Keratinocyte (primary cell): ENCODE measurements around the gene CD244. TPM values are rescaled to one million over a fixed set of nuclear protein-coding genes. Genes with fewer than 3 reads are reported as not detected.

Experiments
- DNase-seq: peaks from one replicate; pipeline ENCODE4 v3.0.0-alpha.2; 2011; ENCODE audit warnings: low read depth, missing footprints, low spot score
- FAIRE-seq: peaks from 2 replicates; lab custom pipeline; 2011; peaks lifted over from hg19 to GRCh38; lab: Jason Lieb, UNC
- H2AFZ ChIP-seq: 2 replicates; pipeline ENCODE4 v1.6.0; 2012; ENCODE audit warnings: low read length, control low read depth, inconsistent platforms; ENCODE audit not compliant: control insufficient read depth
- H3K27ac ChIP-seq: 2 replicates; pipeline ENCODE4 v1.5.1; 2011; ENCODE audit warnings: low read length; ENCODE audit not compliant: control insufficient read depth, insufficient read depth
- H3K27me3 ChIP-seq: 3 replicates; pipeline ENCODE4 v1.6.0; 2011; ENCODE audit warnings: low read length; ENCODE audit not compliant: control insufficient read depth, insufficient read depth; ENCODE audit errors: extremely low read depth
- H3K36me3 ChIP-seq, 2 experiments: 2 replicates in 1 of 2; 3 replicates in 1 of 2; pipeline ENCODE4 v1.5.1; 2011; ENCODE audit warnings: low read length in 2 of 2, mild to moderate bottlenecking in 1 of 2; ENCODE audit not compliant: control insufficient read depth in 2 of 2, insufficient read depth in 2 of 2; ENCODE audit errors: extremely low read depth in 1 of 2
- H3K4me1 ChIP-seq: 3 replicates; pipeline ENCODE4 v1.5.1; 2011; ENCODE audit warnings: low read length; ENCODE audit not compliant: control insufficient read depth, insufficient read depth; ENCODE audit errors: extremely low read depth
- H3K4me2 ChIP-seq: 3 replicates; pipeline ENCODE4 v1.6.0; 2011; ENCODE audit warnings: low read depth, low read length; ENCODE audit not compliant: control insufficient read depth, insufficient read depth; ENCODE audit errors: extremely low read depth
- H3K4me3 ChIP-seq, 3 experiments: fragments of 200-600 bp in 1 of 3; sonication (generic) in 1 of 3; 2 replicates in 2 of 3; 3 replicates in 1 of 3; pipeline ENCODE4 v1.5.1; 2011 to 2016; ENCODE audit warnings: low read length in 3 of 3, mild to moderate bottlenecking in 3 of 3, control low read depth in 2 of 3, inconsistent platforms in 1 of 3, low read depth in 1 of 3, mixed read lengths in 1 of 3, mixed run types in 1 of 3, moderate library complexity in 1 of 3; ENCODE audit not compliant: control insufficient read depth in 2 of 3, insufficient read depth in 2 of 3; ENCODE audit errors: extremely low read depth in 1 of 3
- H3K79me2 ChIP-seq: 2 replicates; pipeline ENCODE4 v1.6.0; 2012; ENCODE audit warnings: low read length; ENCODE audit not compliant: control insufficient read depth, insufficient read depth
- H3K9ac ChIP-seq: 3 replicates; pipeline ENCODE4 v1.6.0; 2011; ENCODE audit warnings: low read length; ENCODE audit not compliant: control insufficient read depth, insufficient read depth; ENCODE audit errors: extremely low read depth
- H3K9me1 ChIP-seq: 3 replicates; pipeline ENCODE4 v1.6.0; 2011; ENCODE audit warnings: low read length; ENCODE audit not compliant: control insufficient read depth, insufficient read depth; ENCODE audit errors: extremely low read depth
- H3K9me3 ChIP-seq: 2 replicates; pipeline ENCODE4 v1.5.1; 2012; ENCODE audit warnings: low read depth, low read length; ENCODE audit not compliant: control insufficient read depth
- H4K20me1 ChIP-seq: 3 replicates; pipeline ENCODE4 v1.6.0; 2011; ENCODE audit warnings: low read length; ENCODE audit not compliant: control insufficient read depth, insufficient read depth; ENCODE audit errors: extremely low read depth
- EZH2 ChIP-seq: IDR thresholded peaks from one replicate; pipeline ENCODE4 v1.6.1; 2012; ENCODE audit warnings: inconsistent platforms, mild to moderate bottlenecking, low read length, moderate library complexity
- dilution Hi-C: fragments of 300-500 bp; cut with MboI; formaldehyde crosslinking; loops from one replicate; pipeline ENCODE4 v1.7.0; 2020; ENCODE audit warnings: low sequenced_read_pairs; ENCODE audit not compliant: extremely low pct_ligation_motif_present
- polyA plus RNA-seq, 5 experiments: library from polyadenylated mRNA; depleted of rRNA in 3 of 5; stranded (reverse) in 3 of 5; stranded (forward) in 1 of 5; unstranded in 1 of 5; fragments of >200 nt; gene quantifications; 1 replicate in 1 of 5; 2 replicates in 3 of 5; 3 replicates in 1 of 5; pipeline versions ENCODE4 v1.2.1 to v1.2.3, GENCODE V29; 2011 to 2012; ENCODE audit warnings: missing spikeins in 2 of 5, low read depth in 1 of 5, low replicate concordance in 1 of 5
- TF ChIP-seq, protein P1 (sequence below), 3 experiments: IDR thresholded peaks in 1 of 3; conservative IDR thresholded peaks in 1 of 3; optimal IDR thresholded peaks in 1 of 3; 2 replicates in 2 of 3; 3 replicates in 1 of 3; pipeline versions ENCODE3 to v1.5.1; 2011; ENCODE audit warnings: low read length in 3 of 3, mild to moderate bottlenecking in 3 of 3, moderate library complexity in 2 of 3, control low read depth in 1 of 3, inconsistent platforms in 1 of 3; ENCODE audit not compliant: insufficient read depth in 2 of 3; ENCODE audit errors: extremely low read depth in 1 of 3

Gene CD244
- polyA plus RNA-seq, 1 donor (not counting 4 experiments of a cell fraction or from before 2014, with no cell fraction given) = not detected

- Histone ChIP-seq H2AFZ (no peak overlapping the region), H3K27me3 (no peaks in the 10 kb centered on the region), H3K4me2 (no peak overlapping the region), H3K9ac (no peak overlapping the region), H3K9me3 (no peaks in the 10 kb centered on the region), H3K36me3 (no peaks in the 10 kb centered on the region), H3K4me3 (no peak overlapping the region), H3K79me2 (no peaks in the 10 kb centered on the region), H4K20me1 (no peaks in the 10 kb centered on the region), H3K4me1 (no peaks in the 10 kb centered on the region), H3K27ac (no peak overlapping the region), H3K9me1 (no peaks in the 10 kb centered on the region)
- FAIRE-seq (no peak), DNase-seq (no peak)
- dilution Hi-C loops = no loop called here
- TF ChIP-seq, protein P1, sequence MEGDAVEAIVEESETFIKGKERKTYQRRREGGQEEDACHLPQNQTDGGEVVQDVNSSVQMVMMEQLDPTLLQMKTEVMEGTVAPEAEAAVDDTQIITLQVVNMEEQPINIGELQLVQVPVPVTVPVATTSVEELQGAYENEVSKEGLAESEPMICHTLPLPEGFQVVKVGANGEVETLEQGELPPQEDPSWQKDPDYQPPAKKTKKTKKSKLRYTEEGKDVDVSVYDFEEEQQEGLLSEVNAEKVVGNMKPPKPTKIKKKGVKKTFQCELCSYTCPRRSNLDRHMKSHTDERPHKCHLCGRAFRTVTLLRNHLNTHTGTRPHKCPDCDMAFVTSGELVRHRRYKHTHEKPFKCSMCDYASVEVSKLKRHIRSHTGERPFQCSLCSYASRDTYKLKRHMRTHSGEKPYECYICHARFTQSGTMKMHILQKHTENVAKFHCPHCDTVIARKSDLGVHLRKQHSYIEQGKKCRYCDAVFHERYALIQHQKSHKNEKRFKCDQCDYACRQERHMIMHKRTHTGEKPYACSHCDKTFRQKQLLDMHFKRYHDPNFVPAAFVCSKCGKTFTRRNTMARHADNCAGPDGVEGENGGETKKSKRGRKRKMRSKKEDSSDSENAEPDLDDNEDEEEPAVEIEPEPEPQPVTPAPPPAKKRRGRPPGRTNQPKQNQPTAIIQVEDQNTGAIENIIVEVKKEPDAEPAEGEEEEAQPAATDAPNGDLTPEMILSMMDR (optimal IDR thresholded peaks at IDR 0.05 in 1 of 3, IDR thresholded peaks at IDR 0.05 in 1 of 3, conservative IDR thresholded peaks at IDR 0.05 in 1 of 3; ENCODE audit: extremely low read depth in 1 of 3, insufficient read depth in 2 of 3, low read length in 3 of 3) = no peak
- TF ChIP-seq EZH2 = no peak
Observed at GRCh38 chr1:160846281-160846680, 16.4 kb downstream of the CD244 start.

- Histone ChIP-seq H3K4me2 (no peak overlapping the region), H3K9me3 (no peaks in the 10 kb centered on the region), H4K20me1 (no peaks in the 10 kb centered on the region), H2AFZ (no peak overlapping the region), H3K27me3 (no peaks in the 10 kb centered on the region), H3K79me2 (no peaks in the 10 kb centered on the region), H3K4me1 (no peaks in the 10 kb centered on the region), H3K36me3 (no peaks in the 10 kb centered on the region), H3K9ac (no peak overlapping the region), H3K4me3 (no peak overlapping the region), H3K27ac (no peak overlapping the region), H3K9me1 (no peaks in the 10 kb centered on the region)
- no peak for FAIRE-seq
- dilution Hi-C loops = no loop called here
- no peak for TF ChIP-seq EZH2
- TF ChIP-seq, protein P1 (optimal IDR thresholded peaks at IDR 0.05 in 1 of 3, IDR thresholded peaks at IDR 0.05 in 1 of 3, conservative IDR thresholded peaks at IDR 0.05 in 1 of 3; ENCODE audit: extremely low read depth in 1 of 3, insufficient read depth in 2 of 3, low read length in 3 of 3) = no peak
- DNase-seq = no peak
Observed at GRCh38 chr1:160844447-160845232, 18.0 kb downstream of the CD244 start.
